Right atrium auricular region (tissue), 2 donors: ENCODE measurements around the gene IFT43. TPM values are rescaled to one million over a fixed set of nuclear protein-coding genes. Genes with fewer than 3 reads are reported as not detected.

Experiments used
- DNase-seq: peaks from one replicate; pipeline ENCODE4 v3.0.0-alpha.2; 2019; ENCODE audit warnings: low spot score
- H3K27ac ChIP-seq, 2 donors: fragments of 200-600 bp; sonication (generic); 1 replicate in 1 of 2; 2 replicates in 1 of 2; pipeline ENCODE4 v1.5.1; 2016 to 2019
- H3K27me3 ChIP-seq, 2 donors: fragments of 200-600 bp; sonication (generic); one replicate each; pipeline versions ENCODE4 v1.5.1 to v1.6.0; 2017 to 2019
- H3K36me3 ChIP-seq: fragments of 200-600 bp; sonication (generic); one replicate; pipeline ENCODE4 v1.5.1; 2016
- H3K4me1 ChIP-seq, 2 donors: fragments of 200-600 bp; sonication (generic); one replicate each; pipeline versions ENCODE4 v1.5.1 to v1.6.0; 2017 to 2019
- H3K4me3 ChIP-seq, 2 donors: fragments of 200-600 bp; sonication (generic); 1 replicate in 1 of 2; 2 replicates in 1 of 2; pipeline ENCODE4 v1.5.1; 2017 to 2019; ENCODE audit warnings: mild to moderate bottlenecking in 1 of 2, moderate library complexity in 1 of 2
- H3K9me3 ChIP-seq, 2 donors: fragments of 200-600 bp; sonication (generic); one replicate each; pipeline ENCODE4 v1.5.1; 2019
- total RNA-seq, 2 donors: library from RNA; depleted of rRNA; stranded (reverse); fragments of >200 nt; gene quantifications; one replicate each; pipeline ENCODE4 v1.1.0, GENCODE V29; 2016
- TF ChIP-seq, protein P1 (sequence below), 2 donors: fragments of 200-600 bp; sonication (generic); IDR thresholded peaks; one replicate each; pipeline ENCODE4 v1.5.1; 2019; ENCODE audit warnings: antibody characterized with exemption in 2 of 2

IFT43 gene
- total RNA-seq, 2 donors from 2014 or later: 32.6 to 59.0 TPM

DNA sequence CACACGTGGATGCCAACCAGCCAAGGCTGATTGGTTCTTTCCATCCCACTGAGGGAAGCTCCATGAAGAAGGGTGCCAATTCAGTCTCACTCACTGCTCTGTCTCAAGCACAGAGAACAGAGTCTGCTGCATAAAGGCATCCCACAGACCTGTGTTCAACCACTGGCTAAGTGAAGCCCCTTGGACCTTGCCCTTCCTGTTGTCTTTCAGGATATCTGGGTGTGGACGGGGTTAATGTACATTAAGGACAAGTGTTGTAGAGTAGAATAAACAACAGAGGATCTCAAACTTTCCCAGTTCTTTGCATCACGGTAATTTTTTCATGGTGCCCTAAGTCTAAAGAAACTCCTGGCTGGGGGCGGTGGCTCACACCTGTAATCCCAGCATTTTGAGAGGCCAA lies 133.0 kb downstream of the IFT43 start:
- Histone ChIP-seq H3K27me3 (no peaks in the 10 kb centered on the region), H3K9me3 (no peaks in the 10 kb centered on the region), H3K4me3 (no peak overlapping the region), H3K27ac (no peak overlapping the region), H3K36me3 (no peaks in the 10 kb centered on the region), H3K4me1 (no peaks in the 10 kb centered on the region)
- TF ChIP-seq, protein P1, sequence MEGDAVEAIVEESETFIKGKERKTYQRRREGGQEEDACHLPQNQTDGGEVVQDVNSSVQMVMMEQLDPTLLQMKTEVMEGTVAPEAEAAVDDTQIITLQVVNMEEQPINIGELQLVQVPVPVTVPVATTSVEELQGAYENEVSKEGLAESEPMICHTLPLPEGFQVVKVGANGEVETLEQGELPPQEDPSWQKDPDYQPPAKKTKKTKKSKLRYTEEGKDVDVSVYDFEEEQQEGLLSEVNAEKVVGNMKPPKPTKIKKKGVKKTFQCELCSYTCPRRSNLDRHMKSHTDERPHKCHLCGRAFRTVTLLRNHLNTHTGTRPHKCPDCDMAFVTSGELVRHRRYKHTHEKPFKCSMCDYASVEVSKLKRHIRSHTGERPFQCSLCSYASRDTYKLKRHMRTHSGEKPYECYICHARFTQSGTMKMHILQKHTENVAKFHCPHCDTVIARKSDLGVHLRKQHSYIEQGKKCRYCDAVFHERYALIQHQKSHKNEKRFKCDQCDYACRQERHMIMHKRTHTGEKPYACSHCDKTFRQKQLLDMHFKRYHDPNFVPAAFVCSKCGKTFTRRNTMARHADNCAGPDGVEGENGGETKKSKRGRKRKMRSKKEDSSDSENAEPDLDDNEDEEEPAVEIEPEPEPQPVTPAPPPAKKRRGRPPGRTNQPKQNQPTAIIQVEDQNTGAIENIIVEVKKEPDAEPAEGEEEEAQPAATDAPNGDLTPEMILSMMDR (IDR thresholded peaks at IDR 0.05): no peak
- DNase-seq: no peak

DNA sequence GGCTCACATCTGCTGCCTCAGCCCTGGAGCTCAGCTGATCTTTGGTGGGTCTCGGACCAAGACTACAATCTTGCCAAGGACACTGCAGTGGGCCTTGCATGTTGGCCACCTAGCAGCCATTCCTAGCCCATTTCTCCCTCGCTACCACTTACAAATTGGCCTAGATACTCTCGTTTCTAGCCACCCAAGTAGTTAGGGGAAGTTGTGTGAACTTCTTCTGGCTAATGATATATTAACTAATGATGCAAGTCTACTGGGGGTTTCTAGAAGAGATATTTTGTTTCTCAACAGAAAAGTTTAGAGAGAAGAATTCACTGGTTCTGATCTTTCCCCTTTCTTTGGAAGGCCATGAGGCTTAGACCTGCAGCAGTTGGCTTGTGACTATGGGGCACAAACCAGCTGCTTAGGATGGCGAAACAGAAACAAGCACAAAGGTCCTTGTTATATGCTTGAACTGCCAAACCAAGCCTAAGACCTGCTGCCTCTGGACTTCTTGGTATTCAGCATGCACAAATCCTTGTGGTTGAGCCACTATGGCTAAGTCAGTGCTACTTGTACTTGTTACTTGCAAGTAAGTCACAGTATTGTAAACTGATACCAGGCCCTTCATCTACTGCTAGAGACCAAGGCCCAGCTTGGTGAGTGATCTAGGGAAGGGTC lies 135.7 kb downstream of the IFT43 start:
- DNase-seq: no peak
- Histone ChIP-seq H3K27me3 (no peaks in the 10 kb centered on the region), H3K4me3 (no peak overlapping the region), H3K4me1 (no peaks in the 10 kb centered on the region), H3K27ac (no peak overlapping the region), H3K36me3 (no peaks in the 10 kb centered on the region), H3K9me3 (no peaks in the 10 kb centered on the region)
- TF ChIP-seq, protein P1 (IDR thresholded peaks at IDR 0.05): no peak

DNA sequence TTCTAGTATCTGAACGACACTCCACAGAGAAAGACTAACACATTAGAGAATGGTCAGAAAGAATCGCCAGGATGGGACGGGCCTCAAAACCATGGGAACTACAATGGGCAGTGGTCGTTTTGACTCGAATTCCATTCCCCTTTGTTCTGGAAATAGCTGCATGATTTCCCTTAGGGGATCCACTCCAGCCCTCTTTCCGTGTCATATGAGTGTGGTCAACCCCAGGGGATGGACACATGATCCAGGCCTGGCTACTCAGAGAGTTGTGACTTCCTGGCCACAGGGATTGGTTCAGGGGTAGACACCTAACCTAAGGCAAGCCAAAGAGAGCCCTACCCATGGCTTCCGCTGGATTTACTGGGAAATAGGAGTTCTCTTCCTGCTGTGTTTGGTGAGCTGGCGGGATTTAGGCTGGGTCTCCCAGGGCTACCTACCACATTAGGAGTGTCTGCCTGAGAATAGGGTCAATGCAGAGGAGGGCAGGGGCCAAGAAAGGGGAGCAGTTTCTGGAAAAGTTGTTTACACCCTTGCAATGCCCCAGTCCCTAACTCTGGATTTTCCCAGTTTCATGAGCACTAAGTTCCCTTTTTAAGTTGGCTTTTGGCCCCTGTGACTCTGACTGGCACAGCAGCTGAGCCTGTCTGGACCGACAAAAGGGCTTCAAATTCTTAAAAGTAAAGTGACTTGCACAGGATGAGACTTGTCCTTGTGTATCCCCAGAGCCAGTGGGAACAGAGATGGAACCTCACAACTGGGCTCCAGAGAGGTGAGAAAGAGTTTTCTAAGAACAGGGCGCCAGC lies 138.1 kb downstream of the IFT43 start:
- Histone ChIP-seq H3K9me3 (no peaks in the 10 kb centered on the region), H3K27me3 (no peaks in the 10 kb centered on the region), H3K4me3 (no peak overlapping the region), H3K36me3 (no peaks in the 10 kb centered on the region), H3K27ac (no peak overlapping the region), H3K4me1 (no peaks in the 10 kb centered on the region)
- TF ChIP-seq, protein P1 (IDR thresholded peaks at IDR 0.05): no peak
- no peak for DNase-seq

DNA sequence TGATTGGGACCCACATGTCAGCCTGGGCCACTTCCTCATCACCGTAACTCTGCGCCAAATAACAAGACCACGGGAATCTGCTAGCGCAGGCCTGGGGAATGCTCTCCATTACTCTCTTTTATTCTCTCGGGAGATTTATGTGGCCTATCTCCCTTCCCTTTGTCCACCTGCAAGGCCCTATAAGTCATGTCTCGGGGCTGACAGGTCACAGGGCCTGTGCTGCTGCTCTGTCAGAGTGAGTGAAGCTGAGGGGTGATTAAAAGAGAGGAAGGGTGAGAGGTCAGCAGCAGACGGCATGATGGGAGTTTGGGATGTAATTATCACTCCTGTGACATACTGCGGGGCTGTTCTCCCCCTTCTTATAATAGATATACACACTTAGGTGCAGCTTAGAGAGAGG lies 139.9 kb downstream of the IFT43 start:
- H3K27me3 ChIP-seq: no peaks in the 10 kb centered on the region
- H3K27ac ChIP-seq: no peak overlapping the region
- no peak overlapping the region for H3K4me3 ChIP-seq
- no peaks in the 10 kb centered on the region for H3K9me3 ChIP-seq
- H3K36me3 ChIP-seq: no peaks in the 10 kb centered on the region
- no peak for DNase-seq
- TF ChIP-seq, protein P1 (IDR thresholded peaks at IDR 0.05): no peak
- H3K4me1 ChIP-seq: no peaks in the 10 kb centered on the region

DNA sequence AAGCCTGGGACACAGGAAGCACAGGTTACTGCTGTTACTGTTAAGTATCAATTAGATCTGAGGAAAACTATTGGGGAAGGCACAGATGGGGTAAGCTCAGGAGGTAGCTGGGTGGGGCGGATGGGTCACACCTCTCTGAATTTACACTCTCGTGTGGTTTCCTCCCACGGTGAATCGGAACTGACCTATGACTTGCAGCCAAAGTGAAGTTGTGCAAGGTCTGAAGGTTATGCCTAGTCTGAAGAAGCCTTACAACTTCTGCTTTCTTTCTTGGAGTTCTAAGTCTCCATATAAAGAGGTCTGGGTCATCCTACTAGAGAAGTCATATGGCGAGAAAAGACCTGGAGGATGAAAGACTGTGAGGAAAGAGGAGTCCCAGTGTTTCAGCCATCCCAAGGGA lies 140.5 kb downstream of the IFT43 start:
- H3K36me3 ChIP-seq: no peaks in the 10 kb centered on the region
- no peaks in the 10 kb centered on the region for H3K27me3 ChIP-seq
- no peaks in the 10 kb centered on the region for H3K4me1 ChIP-seq
- TF ChIP-seq, protein P1 (IDR thresholded peaks at IDR 0.05): no peak
- no peak overlapping the region for H3K27ac ChIP-seq
- DNase-seq: no peak
- H3K4me3 ChIP-seq: no peak overlapping the region
- no peaks in the 10 kb centered on the region for H3K9me3 ChIP-seq
